CD14-positive monocyte (primary cell): ENCODE data around the gene CDC25B. TPM values are rescaled to one million over a fixed set of nuclear protein-coding genes. Genes with fewer than 3 reads are reported as not detected.

Experiments used
- DNase-seq, 3 donors: peaks; one replicate each; pipeline ENCODE4 v3.0.0-alpha.2; 2011 to 2022
- H2AFZ ChIP-seq: 2 replicates; pipeline ENCODE4 v1.6.0; 2012; ENCODE audit warnings: mild to moderate bottlenecking, low read depth, low read length, inconsistent platforms; ENCODE audit not compliant: insufficient read depth, poor library complexity, severe bottlenecking
- H3K27ac ChIP-seq, 2 donors: 1 replicate in 1 of 2; 2 replicates in 1 of 2; pipeline ENCODE4 v1.5.1; 2012 to 2013; ENCODE audit warnings: low read length in 2 of 2, control low read depth in 1 of 2, inconsistent platforms in 1 of 2, low read depth in 1 of 2, mild to moderate bottlenecking in 1 of 2
- H3K27me3 ChIP-seq, 2 donors: one replicate each; pipeline versions ENCODE4 v1.6.0 to v1.6.1; 2011 to 2013; ENCODE audit warnings: low read length in 2 of 2; ENCODE audit not compliant: control insufficient read depth in 2 of 2, insufficient read depth in 2 of 2
- H3K36me3 ChIP-seq, 2 donors: replicated peaks in 1 of 2; 1 replicate in 1 of 2; 2 replicates in 1 of 2; pipeline versions ENCODE4 v1.5.1 to v1.6.1; 2012 to 2013; ENCODE audit warnings: low read length in 2 of 2, control low read depth in 1 of 2, inconsistent platforms in 1 of 2, mild to moderate bottlenecking in 1 of 2; ENCODE audit not compliant: insufficient read depth in 2 of 2, control insufficient read depth in 1 of 2
- H3K4me1 ChIP-seq, 2 donors: 1 replicate in 1 of 2; 2 replicates in 1 of 2; pipeline versions ENCODE4 v1.5.1 to v1.6.1; 2012 to 2013; ENCODE audit warnings: low read length in 2 of 2, control low read depth in 1 of 2, inconsistent platforms in 1 of 2, mild to moderate bottlenecking in 1 of 2, moderate library complexity in 1 of 2; ENCODE audit not compliant: insufficient read depth in 2 of 2, control insufficient read depth in 1 of 2
- H3K4me2 ChIP-seq: replicated peaks from 2 replicates; pipeline ENCODE3; 2012; ENCODE audit warnings: low read length, moderate library complexity, mild to moderate bottlenecking; ENCODE audit not compliant: poor library complexity, severe bottlenecking; ENCODE audit errors: extremely low read depth
- H3K4me3 ChIP-seq, 3 experiments: fragments of 200-600 bp in 1 of 3; sonication (generic) in 1 of 3; replicated peaks in 1 of 3; 1 replicate in 2 of 3; 2 replicates in 1 of 3; pipeline ENCODE4 v1.5.1; 2011 to 2013; ENCODE audit warnings: low read length in 3 of 3, mild to moderate bottlenecking in 3 of 3, control low read depth in 2 of 3, low read depth in 2 of 3, inconsistent platforms in 1 of 3, moderate library complexity in 1 of 3
- H3K79me2 ChIP-seq: 2 replicates; pipeline ENCODE4 v1.6.0; 2012; ENCODE audit warnings: mild to moderate bottlenecking, control low read depth, inconsistent platforms, low read length, moderate library complexity; ENCODE audit not compliant: insufficient read depth
- H3K9ac ChIP-seq: 2 replicates; pipeline ENCODE4 v1.6.0; 2017; ENCODE audit warnings: low read length, mild to moderate bottlenecking; ENCODE audit not compliant: insufficient read depth, poor library complexity, severe bottlenecking
- H3K9me3 ChIP-seq, 2 donors: replicated peaks in 1 of 2; 1 replicate in 1 of 2; 2 replicates in 1 of 2; pipeline versions ENCODE4 v1.5.1 to v1.6.1; 2012 to 2013; ENCODE audit warnings: low read length in 2 of 2, control low read depth in 1 of 2; ENCODE audit not compliant: control insufficient read depth in 1 of 2, insufficient read depth in 1 of 2
- H4K20me1 ChIP-seq: 2 replicates; pipeline ENCODE4 v1.6.0; 2012; ENCODE audit warnings: mild to moderate bottlenecking, low read length, control low read depth, moderate library complexity; ENCODE audit not compliant: insufficient read depth
- H3K27ac Mint-ChIP-seq, 7 donors: one replicate each; pipeline ENCODE4 v1.8.0; 2020; ENCODE audit warnings: mild to moderate bottlenecking in 7 of 7, mixed read lengths in 7 of 7, moderate library complexity in 6 of 7, inconsistent platforms in 2 of 7
- H3K27me3 Mint-ChIP-seq, 3 donors: one replicate each; pipeline ENCODE4 v1.8.0; 2021 to 2022; ENCODE audit warnings: low read depth in 3 of 3, mild to moderate bottlenecking in 3 of 3, mixed read lengths in 3 of 3, moderate library complexity in 3 of 3, inconsistent platforms in 1 of 3
- H3K36me3 Mint-ChIP-seq, 2 donors: one replicate each; pipeline ENCODE4 v1.8.0; 2020; ENCODE audit warnings: mixed read lengths in 2 of 2, inconsistent platforms in 1 of 2, mild to moderate bottlenecking in 1 of 2
- H3K4me1 Mint-ChIP-seq: one replicate; pipeline ENCODE4 v1.8.0; 2020; ENCODE audit warnings: mild to moderate bottlenecking, mixed read lengths
- H3K4me3 Mint-ChIP-seq, 2 donors: one replicate each; pipeline ENCODE4 v1.8.0; 2020; ENCODE audit warnings: mild to moderate bottlenecking in 2 of 2, mixed read lengths in 2 of 2, moderate library complexity in 1 of 2
- H3K9me3 Mint-ChIP-seq, 7 donors: one replicate each; pipeline ENCODE4 v1.8.0; 2020 to 2022; ENCODE audit warnings: mixed read lengths in 7 of 7, mild to moderate bottlenecking in 6 of 7, moderate library complexity in 6 of 7, inconsistent platforms in 2 of 7
- CTCF ChIP-seq: fragments of 200-600 bp; IDR thresholded peaks from one replicate; pipeline ENCODE4 v1.8.0; 2022; ENCODE audit warnings: antibody characterized with exemption, mild to moderate bottlenecking
- WGBS: methylation state at CpG from one replicate; pipeline ENCODE4 v1.1.5; 2013; ENCODE audit warnings: missing lambda C conversion rate; ENCODE audit not compliant: insufficient coverage; 5-methylcytosine and 5-hydroxymethylcytosine counted together
- intact Hi-C, 2 donors: fragments of 100-400 bp; cut with micrococcal nuclease; formaldehyde crosslinking; loops; one replicate each; pipeline versions ENCODE4 v1.15.0 to v1.15.1; 2023
- polyA plus RNA-seq, 3 donors: library from polyadenylated mRNA; depleted of rRNA in 1 of 3; unstranded in 2 of 3; stranded (reverse) in 1 of 3; fragments of 300-500 nt in 2 of 3; fragments of >200 nt in 1 of 3; fragmentation: Illumina TruSeq in 2 of 3; gene quantifications; 1 replicate in 2 of 3; 2 replicates in 1 of 3; pipeline ENCODE4 v1.2.3, GENCODE V29; 2012 to 2021

CDC25B gene
- polyA plus RNA-seq, 3 donors: 3.6 to 35.6 (median 4.0) TPM

DNA sequence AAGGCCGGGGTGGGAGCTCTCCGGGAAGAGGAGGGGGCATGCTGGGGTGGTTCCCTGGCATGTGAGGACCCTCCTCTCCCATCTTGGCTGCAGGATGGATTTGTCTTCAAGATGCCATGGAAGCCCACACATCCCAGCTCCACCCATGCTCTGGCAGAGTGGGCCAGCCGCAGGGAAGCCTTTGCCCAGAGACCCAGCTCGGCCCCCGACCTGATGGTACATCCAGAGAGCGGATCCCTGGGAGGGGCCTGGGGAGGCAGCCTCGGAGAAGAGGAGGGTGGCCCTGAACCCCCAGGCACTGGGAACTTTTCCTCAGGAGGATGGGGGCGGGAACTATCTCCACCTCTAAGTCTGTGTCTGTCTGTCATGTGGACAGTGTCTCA is 4.8 kb downstream of the CDC25B start:
- Histone ChIP-seq H3K36me3 (peaks cover 10 to 62% of the 10 kb centered on the region in 2 donors), H3K4me2 (no peak overlapping the region), H4K20me1 (peaks cover 5% of the 10 kb centered on the region), H3K27me3 (no peaks in the 10 kb centered on the region), H3K27ac (no peak overlapping the region), H2AFZ (no peak overlapping the region), H3K9ac (no peak overlapping the region), H3K79me2 (peaks cover 45% of the 10 kb centered on the region), H3K4me1 (peaks cover 57 to 76% of the 10 kb centered on the region in 2 donors), H3K9me3 (no peaks in the 10 kb centered on the region), H3K4me3 (no peak overlapping the region)
- no peak for DNase-seq
- H3K9me3 Mint-ChIP-seq: no peaks in the 10 kb centered on the region
- 99% methylated on average over 5 of the region's 8 CpGs for WGBS
- TF ChIP-seq CTCF: no peak
- H3K27me3 Mint-ChIP-seq: peaks cover 0 to 4% (median 0%) of the 10 kb centered on the region in 3 donors
- no peak overlapping the region for H3K4me3 Mint-ChIP-seq
- H3K27ac Mint-ChIP-seq: no peak overlapping the region
- peaks cover 65% of the 10 kb centered on the region for H3K4me1 Mint-ChIP-seq
- intact Hi-C loops: no loop called here
- peaks cover 39 to 52% of the 10 kb centered on the region in 2 donors for H3K36me3 Mint-ChIP-seq

DNA sequence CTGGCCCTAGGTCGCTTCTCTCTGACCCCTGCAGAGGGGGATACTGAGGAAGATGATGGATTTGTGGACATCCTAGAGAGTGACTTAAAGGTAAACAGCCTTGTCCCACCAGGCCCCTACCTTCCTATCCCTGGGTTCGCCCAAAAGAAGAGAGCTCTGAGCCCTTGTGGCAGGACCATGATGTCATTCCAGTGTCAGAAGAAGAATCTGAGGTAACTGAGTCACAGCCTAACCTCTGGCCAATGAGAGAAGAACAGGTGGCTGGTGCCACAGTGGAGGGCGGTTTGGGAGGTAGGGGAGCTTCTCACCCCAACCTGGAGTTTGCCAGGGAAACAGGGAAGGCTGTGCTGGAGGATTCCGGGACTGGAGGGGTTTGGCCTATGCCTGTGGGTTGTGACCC is 5.2 kb downstream of the CDC25B start:
- Histone ChIP-seq H3K4me3 (no peak overlapping the region), H3K36me3 (peaks cover 10 to 62% of the 10 kb centered on the region in 2 donors), H3K27me3 (no peaks in the 10 kb centered on the region), H3K79me2 (peaks cover 45% of the 10 kb centered on the region), H2AFZ (no peak overlapping the region), H4K20me1 (peaks cover 5% of the 10 kb centered on the region), H3K9ac (no peak overlapping the region), H3K4me2 (no peak overlapping the region), H3K9me3 (no peaks in the 10 kb centered on the region), H3K4me1 (peaks cover 60 to 79% of the 10 kb centered on the region in 2 donors), H3K27ac (no peak overlapping the region)
- H3K4me3 Mint-ChIP-seq: no peak overlapping the region
- DNase-seq: no peak
- WGBS: 100% methylated on average over 2 of the region's 4 CpGs
- intact Hi-C loops: no loop called here
- H3K27me3 Mint-ChIP-seq: peaks cover 0 to 4% (median 0%) of the 10 kb centered on the region in 3 donors
- H3K36me3 Mint-ChIP-seq: peaks cover 39 to 55% of the 10 kb centered on the region in 2 donors
- H3K9me3 Mint-ChIP-seq: no peaks in the 10 kb centered on the region
- H3K4me1 Mint-ChIP-seq: peaks cover 69% of the 10 kb centered on the region
- no peak for TF ChIP-seq CTCF
- peak overlapping the region in 1 of 7 donors; percentile 38 for H3K27ac Mint-ChIP-seq
